ENCODE results near the gene TFDP2. TPM values are rescaled to one million over a fixed set of nuclear protein-coding genes. Genes with fewer than 3 reads are reported as not detected.

TFDP2 gene
- total and polyA plus RNA-seq, 9 of the 15 experiments (the other 6 are each of a cell fraction or from before 2014, with no cell fraction given) = 95.6 to 179 (median 126) TPM

DNA sequence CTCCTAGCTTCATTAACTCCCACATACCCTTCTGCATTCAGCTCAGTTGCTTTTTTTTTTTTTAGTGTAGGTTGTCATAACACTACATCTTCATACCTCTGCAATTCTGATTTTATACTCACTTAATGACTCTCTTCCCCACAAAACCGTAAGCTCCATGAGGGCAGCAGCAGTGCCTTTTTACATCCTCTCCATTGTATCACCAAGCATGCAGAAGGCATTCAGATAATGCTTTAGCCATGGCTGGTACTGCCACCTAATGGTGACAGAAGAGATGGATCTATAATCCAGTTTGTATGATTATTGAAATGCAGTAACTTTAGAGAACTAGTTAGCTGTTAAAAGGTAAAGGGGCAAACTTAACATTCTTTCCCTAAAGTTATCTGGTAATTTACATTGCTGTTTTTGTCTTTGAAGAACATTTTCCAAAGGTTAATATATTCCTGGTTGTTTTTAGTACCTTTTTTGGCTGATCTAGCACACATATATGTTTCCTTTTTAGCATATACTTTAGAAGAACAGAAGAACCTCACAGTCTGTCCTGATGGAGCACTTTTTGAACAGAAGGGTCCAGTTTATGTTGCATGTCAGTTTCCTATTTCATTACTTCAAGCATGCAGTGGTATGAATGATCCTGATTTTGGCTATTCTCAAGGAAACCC lies 236.1 kb downstream of the TFDP2 start (continued):
- TF ChIP-seq, protein P1, sequence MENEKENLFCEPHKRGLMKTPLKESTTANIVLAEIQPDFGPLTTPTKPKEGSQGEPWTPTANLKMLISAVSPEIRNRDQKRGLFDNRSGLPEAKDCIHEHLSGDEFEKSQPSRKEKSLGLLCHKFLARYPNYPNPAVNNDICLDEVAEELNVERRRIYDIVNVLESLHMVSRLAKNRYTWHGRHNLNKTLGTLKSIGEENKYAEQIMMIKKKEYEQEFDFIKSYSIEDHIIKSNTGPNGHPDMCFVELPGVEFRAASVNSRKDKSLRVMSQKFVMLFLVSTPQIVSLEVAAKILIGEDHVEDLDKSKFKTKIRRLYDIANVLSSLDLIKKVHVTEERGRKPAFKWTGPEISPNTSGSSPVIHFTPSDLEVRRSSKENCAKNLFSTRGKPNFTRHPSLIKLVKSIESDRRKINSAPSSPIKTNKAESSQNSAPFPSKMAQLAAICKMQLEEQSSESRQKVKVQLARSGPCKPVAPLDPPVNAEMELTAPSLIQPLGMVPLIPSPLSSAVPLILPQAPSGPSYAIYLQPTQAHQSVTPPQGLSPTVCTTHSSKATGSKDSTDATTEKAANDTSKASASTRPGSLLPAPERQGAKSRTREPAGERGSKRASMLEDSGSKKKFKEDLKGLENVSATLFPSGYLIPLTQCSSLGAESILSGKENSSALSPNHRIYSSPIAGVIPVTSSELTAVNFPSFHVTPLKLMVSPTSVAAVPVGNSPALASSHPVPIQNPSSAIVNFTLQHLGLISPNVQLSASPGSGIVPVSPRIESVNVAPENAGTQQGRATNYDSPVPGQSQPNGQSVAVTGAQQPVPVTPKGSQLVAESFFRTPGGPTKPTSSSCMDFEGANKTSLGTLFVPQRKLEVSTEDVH (IDR thresholded peaks at IDR 0.05; ENCODE audit: low read depth, partially characterized antibody) = no peak
- TF ChIP-seq, protein P2, sequence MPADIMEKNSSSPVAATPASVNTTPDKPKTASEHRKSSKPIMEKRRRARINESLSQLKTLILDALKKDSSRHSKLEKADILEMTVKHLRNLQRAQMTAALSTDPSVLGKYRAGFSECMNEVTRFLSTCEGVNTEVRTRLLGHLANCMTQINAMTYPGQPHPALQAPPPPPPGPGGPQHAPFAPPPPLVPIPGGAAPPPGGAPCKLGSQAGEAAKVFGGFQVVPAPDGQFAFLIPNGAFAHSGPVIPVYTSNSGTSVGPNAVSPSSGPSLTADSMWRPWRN (IDR thresholded peaks at IDR 0.05; ENCODE audit: low read depth) = no peak
- TF ChIP-seq GATAD2A (IDR thresholded peaks at IDR 0.05) (no peak), SAP30 (IDR thresholded peaks at IDR 0.05; ENCODE audit: borderline replicate concordance, insufficient read depth, low read depth, low read length, poor library complexity, severe bottlenecking) (no peak), SP1 (CRISPR knock-in tag; IDR thresholded peaks at IDR 0.05) (0 out of 2 replicates have a peak, but pooled peaks have one; percentile 30), KDM1A (IDR thresholded peaks at IDR 0.05) (peak; percentile 15 to 62; a peak in 2 of 4 replicates), CREM (IDR thresholded peaks at IDR 0.05; ENCODE audit: low read depth) (0 out of 2 replicates have a peak, but pooled peaks have one; percentile 10), SIN3B (IDR thresholded peaks at IDR 0.05; ENCODE audit: low read depth) (no peak), KAT8 (IDR thresholded peaks at IDR 0.05; ENCODE audit: low read depth) (no peak), HLTF (IDR thresholded peaks at IDR 0.05) (no peak), NFIX (CRISPR knock-in tag; IDR thresholded peaks at IDR 0.05; ENCODE audit: low read depth) (no peak)
- TF ChIP-seq, protein P3, sequence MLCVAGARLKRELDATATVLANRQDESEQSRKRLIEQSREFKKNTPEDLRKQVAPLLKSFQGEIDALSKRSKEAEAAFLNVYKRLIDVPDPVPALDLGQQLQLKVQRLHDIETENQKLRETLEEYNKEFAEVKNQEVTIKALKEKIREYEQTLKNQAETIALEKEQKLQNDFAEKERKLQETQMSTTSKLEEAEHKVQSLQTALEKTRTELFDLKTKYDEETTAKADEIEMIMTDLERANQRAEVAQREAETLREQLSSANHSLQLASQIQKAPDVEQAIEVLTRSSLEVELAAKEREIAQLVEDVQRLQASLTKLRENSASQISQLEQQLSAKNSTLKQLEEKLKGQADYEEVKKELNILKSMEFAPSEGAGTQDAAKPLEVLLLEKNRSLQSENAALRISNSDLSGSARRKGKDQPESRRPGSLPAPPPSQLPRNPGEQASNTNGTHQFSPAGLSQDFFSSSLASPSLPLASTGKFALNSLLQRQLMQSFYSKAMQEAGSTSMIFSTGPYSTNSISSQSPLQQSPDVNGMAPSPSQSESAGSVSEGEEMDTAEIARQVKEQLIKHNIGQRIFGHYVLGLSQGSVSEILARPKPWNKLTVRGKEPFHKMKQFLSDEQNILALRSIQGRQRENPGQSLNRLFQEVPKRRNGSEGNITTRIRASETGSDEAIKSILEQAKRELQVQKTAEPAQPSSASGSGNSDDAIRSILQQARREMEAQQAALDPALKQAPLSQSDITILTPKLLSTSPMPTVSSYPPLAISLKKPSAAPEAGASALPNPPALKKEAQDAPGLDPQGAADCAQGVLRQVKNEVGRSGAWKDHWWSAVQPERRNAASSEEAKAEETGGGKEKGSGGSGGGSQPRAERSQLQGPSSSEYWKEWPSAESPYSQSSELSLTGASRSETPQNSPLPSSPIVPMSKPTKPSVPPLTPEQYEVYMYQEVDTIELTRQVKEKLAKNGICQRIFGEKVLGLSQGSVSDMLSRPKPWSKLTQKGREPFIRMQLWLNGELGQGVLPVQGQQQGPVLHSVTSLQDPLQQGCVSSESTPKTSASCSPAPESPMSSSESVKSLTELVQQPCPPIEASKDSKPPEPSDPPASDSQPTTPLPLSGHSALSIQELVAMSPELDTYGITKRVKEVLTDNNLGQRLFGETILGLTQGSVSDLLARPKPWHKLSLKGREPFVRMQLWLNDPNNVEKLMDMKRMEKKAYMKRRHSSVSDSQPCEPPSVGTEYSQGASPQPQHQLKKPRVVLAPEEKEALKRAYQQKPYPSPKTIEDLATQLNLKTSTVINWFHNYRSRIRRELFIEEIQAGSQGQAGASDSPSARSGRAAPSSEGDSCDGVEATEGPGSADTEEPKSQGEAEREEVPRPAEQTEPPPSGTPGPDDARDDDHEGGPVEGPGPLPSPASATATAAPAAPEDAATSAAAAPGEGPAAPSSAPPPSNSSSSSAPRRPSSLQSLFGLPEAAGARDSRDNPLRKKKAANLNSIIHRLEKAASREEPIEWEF (CRISPR knock-in tag; IDR thresholded peaks at IDR 0.05) = no peak

Data from K562 (cell line).